ENCODE results near the gene APOC1. TPM values are rescaled to one million over a fixed set of nuclear protein-coding genes. Genes with fewer than 3 reads are reported as not detected.
"Not testable (repeated sequence)": the region's sequence is repeated elsewhere in the genome, so short reads cannot be mapped to it uniquely, and the experiment has no call there.

Gene APOC1
- total RNA-seq, 1 experiment from 2014 or later: 4.7 TPM

- Mint-ChIP-seq H3K27me3 (ENCODE audit: unreplicated experiment) (no peaks in the 10 kb centered on the region), H3K4me3 (ENCODE audit: low read depth, unreplicated experiment) (no peak overlapping the region), H3K27ac (ENCODE audit: unreplicated experiment) (no peak overlapping the region), H3K9me3 (ENCODE audit: low read depth, unreplicated experiment) (no peaks in the 10 kb centered on the region), H3K4me1 (ENCODE audit: low read depth, unreplicated experiment) (peaks cover 22% of the 10 kb centered on the region), H3K36me3 (ENCODE audit: insufficient read depth, unreplicated experiment) (peaks cover 87% of the 10 kb centered on the region)
- TF ChIP-seq CTCF (IDR thresholded peaks at IDR 0.05; ENCODE audit: unreplicated experiment): no peak
- CTCF ChIA-PET: no interaction called here
- no TSS peak for BruUV-seq (replicated peaks)
- no peak for DNase-seq
- intact Hi-C loops (cut with micrococcal nuclease; ENCODE audit: unreplicated experiment): no loop called here
Observed at GRCh38 chr19:44887648-44888047, 26.8 kb upstream of the APOC1 start.

GRCh38 chr19:44888335-44888734 is 26.1 kb upstream of the APOC1 start:
- H3K9me3 Mint-ChIP-seq (ENCODE audit: low read depth, unreplicated experiment); H3K4me3 Mint-ChIP-seq (ENCODE audit: low read depth, unreplicated experiment); intact Hi-C loops (cut with micrococcal nuclease; ENCODE audit: unreplicated experiment); CTCF ChIA-PET; DNase-seq; H3K27ac Mint-ChIP-seq (ENCODE audit: unreplicated experiment); H3K27me3 Mint-ChIP-seq (ENCODE audit: unreplicated experiment); BruUV-seq (replicated peaks): not testable (repeated sequence)
- Mint-ChIP-seq H3K4me1 (ENCODE audit: low read depth, unreplicated experiment) (peaks cover 28% of the 10 kb centered on the region), H3K36me3 (ENCODE audit: insufficient read depth, unreplicated experiment) (peaks cover 87% of the 10 kb centered on the region)

- Mint-ChIP-seq H3K9me3 (ENCODE audit: low read depth, unreplicated experiment) (no peaks in the 10 kb centered on the region), H3K27me3 (ENCODE audit: unreplicated experiment) (no peaks in the 10 kb centered on the region), H3K36me3 (ENCODE audit: insufficient read depth, unreplicated experiment) (peaks cover 90% of the 10 kb centered on the region), H3K4me3 (ENCODE audit: low read depth, unreplicated experiment) (peak overlapping the region; percentile 71), H3K27ac (ENCODE audit: unreplicated experiment) (peak overlapping the region; percentile 87), H3K4me1 (ENCODE audit: low read depth, unreplicated experiment) (peaks cover 28% of the 10 kb centered on the region)
- CTCF ChIA-PET: interaction anchor here (0.9 to 1.4 kb wide), 6 partner anchors 32 to 166 kb away, joined by 3 to 7 read pairs (median 4); partner anchors contain the start of gene NECTIN2
- peak; percentile 30 for DNase-seq
- BruUV-seq (replicated peaks): TSS peak; percentile 97
- intact Hi-C loops (cut with micrococcal nuclease; ENCODE audit: unreplicated experiment): no loop called here
- TF ChIP-seq CTCF (IDR thresholded peaks at IDR 0.05; ENCODE audit: unreplicated experiment): no peak
Observed at GRCh38 chr19:44889830-44890365, 24.5 kb upstream of the APOC1 start.

- Mint-ChIP-seq H3K4me1 (ENCODE audit: low read depth, unreplicated experiment) (peaks cover 28% of the 10 kb centered on the region), H3K27me3 (ENCODE audit: unreplicated experiment) (no peaks in the 10 kb centered on the region), H3K36me3 (ENCODE audit: insufficient read depth, unreplicated experiment) (peaks cover 95% of the 10 kb centered on the region), H3K4me3 (ENCODE audit: low read depth, unreplicated experiment) (peak overlapping the region; percentile 71), H3K27ac (ENCODE audit: unreplicated experiment) (peak overlapping the region; percentile 87), H3K9me3 (ENCODE audit: low read depth, unreplicated experiment) (no peaks in the 10 kb centered on the region)
- DNase-seq: peak; percentile 100
- intact Hi-C loops (cut with micrococcal nuclease; ENCODE audit: unreplicated experiment): no loop called here
- TF ChIP-seq CTCF (IDR thresholded peaks at IDR 0.05; ENCODE audit: unreplicated experiment): no peak
- CTCF ChIA-PET: interaction anchor here (0.7 to 1.4 kb wide), 7 partner anchors 33 to 167 kb away, joined by 3 to 7 read pairs (median 4); partner anchors contain the start of gene NECTIN2
- no TSS peak for BruUV-seq (replicated peaks)
Observed at GRCh38 chr19:44890366-44891015, 23.9 kb upstream of the APOC1 start.
